ENCODE measurements around the gene NPTN. TPM values are rescaled to one million over a fixed set of nuclear protein-coding genes. Genes with fewer than 3 reads are reported as not detected.

Gene NPTN
- total RNA-seq, 2 donors from 2014 or later = 85.4 to 110 TPM

DNA sequence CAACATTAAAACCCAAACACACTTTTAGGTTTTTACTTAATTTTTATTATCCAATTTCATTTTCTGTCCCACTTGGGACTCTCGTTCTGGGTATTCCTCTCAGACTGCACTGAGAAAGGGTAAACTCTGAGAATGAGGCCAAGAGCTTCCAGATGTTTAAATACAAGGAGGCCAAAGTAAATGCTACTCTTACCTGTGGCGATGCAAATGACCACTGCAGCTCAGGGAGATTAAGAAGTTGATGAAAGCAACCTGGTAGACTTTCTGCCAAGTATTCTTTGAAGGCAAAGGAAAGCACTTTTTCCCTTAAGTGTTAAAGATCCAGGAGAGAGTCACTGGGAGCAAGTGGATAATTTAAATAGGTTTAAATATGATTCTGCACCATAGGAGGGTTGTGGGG lies 39.1 kb downstream of the NPTN start:
- 88 to 92% methylated on average over 2 of the region's 2 CpGs for WGBS, 2 experiments (ENCODE audit: insufficient coverage in 1 of 2, insufficient read length in 1 of 2)
- H3K27ac ChIP-seq (ENCODE audit: low read depth, low read length) = no peak overlapping the region
- TF ChIP-seq, protein P1, sequence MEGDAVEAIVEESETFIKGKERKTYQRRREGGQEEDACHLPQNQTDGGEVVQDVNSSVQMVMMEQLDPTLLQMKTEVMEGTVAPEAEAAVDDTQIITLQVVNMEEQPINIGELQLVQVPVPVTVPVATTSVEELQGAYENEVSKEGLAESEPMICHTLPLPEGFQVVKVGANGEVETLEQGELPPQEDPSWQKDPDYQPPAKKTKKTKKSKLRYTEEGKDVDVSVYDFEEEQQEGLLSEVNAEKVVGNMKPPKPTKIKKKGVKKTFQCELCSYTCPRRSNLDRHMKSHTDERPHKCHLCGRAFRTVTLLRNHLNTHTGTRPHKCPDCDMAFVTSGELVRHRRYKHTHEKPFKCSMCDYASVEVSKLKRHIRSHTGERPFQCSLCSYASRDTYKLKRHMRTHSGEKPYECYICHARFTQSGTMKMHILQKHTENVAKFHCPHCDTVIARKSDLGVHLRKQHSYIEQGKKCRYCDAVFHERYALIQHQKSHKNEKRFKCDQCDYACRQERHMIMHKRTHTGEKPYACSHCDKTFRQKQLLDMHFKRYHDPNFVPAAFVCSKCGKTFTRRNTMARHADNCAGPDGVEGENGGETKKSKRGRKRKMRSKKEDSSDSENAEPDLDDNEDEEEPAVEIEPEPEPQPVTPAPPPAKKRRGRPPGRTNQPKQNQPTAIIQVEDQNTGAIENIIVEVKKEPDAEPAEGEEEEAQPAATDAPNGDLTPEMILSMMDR (conservative IDR thresholded peaks at IDR 0.05) = no peak
- DNase-seq = no peak
- H3K9ac ChIP-seq (ENCODE audit: extremely low read depth, low read length, poor library complexity, severe bottlenecking) = no peak overlapping the region
- no peaks in the 10 kb centered on the region for H3K27me3 ChIP-seq (ENCODE audit: control insufficient read depth, insufficient read depth, low read length, poor library complexity, severe bottlenecking)
- H3K36me3 Mint-ChIP-seq (ENCODE audit: low read depth) = peaks cover 21% of the 10 kb centered on the region
- H3K9me3 ChIP-seq (ENCODE audit: control insufficient read depth, low read length) = no peaks in the 10 kb centered on the region
- H3K4me3 ChIP-seq (ENCODE audit: low read length) = no peak overlapping the region
- peaks cover 52% of the 10 kb centered on the region for H3K4me1 Mint-ChIP-seq
- no peak overlapping the region for H3K27ac Mint-ChIP-seq
- no peak overlapping the region for H3K4me3 Mint-ChIP-seq
- no peaks in the 10 kb centered on the region for H3K9me3 Mint-ChIP-seq
- no peaks in the 10 kb centered on the region for H3K27me3 Mint-ChIP-seq (ENCODE audit: insufficient read depth)
- no peaks in the 10 kb centered on the region for H3K4me1 ChIP-seq (ENCODE audit: control insufficient read depth, insufficient read depth, low read length)
- peaks cover 22% of the 10 kb centered on the region for H3K36me3 ChIP-seq (ENCODE audit: control insufficient read depth, insufficient read depth, low read length)

DNA sequence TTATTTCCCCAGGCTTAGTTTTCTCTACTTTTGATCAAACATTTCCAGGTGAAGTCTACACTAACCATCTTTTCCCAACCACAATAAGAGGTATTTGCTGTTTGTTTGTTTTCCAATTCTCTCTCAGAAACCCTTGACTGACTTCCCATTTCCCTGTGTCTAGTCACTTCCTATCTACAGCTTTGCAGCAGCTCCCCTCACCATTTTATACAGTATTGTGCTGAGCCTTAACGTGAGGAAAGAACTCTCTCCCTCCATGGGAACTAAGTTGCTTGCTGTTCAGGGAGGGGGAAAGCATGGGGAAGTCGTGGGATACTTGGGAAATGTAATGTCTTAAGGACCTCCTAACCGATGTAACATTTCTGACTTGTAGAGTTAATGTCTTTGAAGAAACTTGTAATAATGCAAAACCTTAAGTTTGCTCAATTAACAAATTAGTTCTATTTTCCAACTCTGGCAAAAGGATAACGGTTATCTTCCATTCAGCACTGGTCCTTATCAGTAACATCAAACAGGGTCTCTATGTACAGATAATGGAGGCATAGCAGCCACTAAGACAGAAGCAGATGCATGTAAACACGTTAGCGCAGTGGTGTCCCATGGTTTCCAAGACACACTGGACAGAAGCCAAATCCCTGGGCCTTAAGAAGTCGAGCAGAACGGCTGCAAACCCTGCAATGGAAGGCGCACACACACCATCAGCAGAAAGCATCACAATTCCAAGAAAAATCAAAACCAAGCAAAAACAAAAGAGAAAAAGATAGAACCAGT lies 39.7 kb downstream of the NPTN start:
- Mint-ChIP-seq H3K4me1 (peaks cover 47% of the 10 kb centered on the region), H3K27me3 (ENCODE audit: insufficient read depth) (no peaks in the 10 kb centered on the region), H3K9me3 (no peaks in the 10 kb centered on the region), H3K4me3 (no peak overlapping the region), H3K36me3 (ENCODE audit: low read depth) (peaks cover 27% of the 10 kb centered on the region), H3K27ac (peak overlapping the region; percentile 5)
- H3K4me1 ChIP-seq (ENCODE audit: control insufficient read depth, insufficient read depth, low read length) = no peaks in the 10 kb centered on the region
- no peak for DNase-seq
- peaks cover 27% of the 10 kb centered on the region for H3K36me3 ChIP-seq (ENCODE audit: control insufficient read depth, insufficient read depth, low read length)
- no peak overlapping the region for H3K27ac ChIP-seq (ENCODE audit: low read depth, low read length)
- no peak overlapping the region for H3K4me3 ChIP-seq (ENCODE audit: low read length)
- TF ChIP-seq, protein P1 (conservative IDR thresholded peaks at IDR 0.05) = no peak
- 86 to 91% methylated on average over 7 to 9 of the region's 9 CpGs for WGBS, 2 experiments (ENCODE audit: insufficient coverage in 1 of 2, insufficient read length in 1 of 2)
- no peak overlapping the region for H3K9ac ChIP-seq (ENCODE audit: extremely low read depth, low read length, poor library complexity, severe bottlenecking)
- H3K9me3 ChIP-seq (ENCODE audit: control insufficient read depth, low read length) = no peaks in the 10 kb centered on the region
- H3K27me3 ChIP-seq (ENCODE audit: control insufficient read depth, insufficient read depth, low read length, poor library complexity, severe bottlenecking) = no peaks in the 10 kb centered on the region

DNA sequence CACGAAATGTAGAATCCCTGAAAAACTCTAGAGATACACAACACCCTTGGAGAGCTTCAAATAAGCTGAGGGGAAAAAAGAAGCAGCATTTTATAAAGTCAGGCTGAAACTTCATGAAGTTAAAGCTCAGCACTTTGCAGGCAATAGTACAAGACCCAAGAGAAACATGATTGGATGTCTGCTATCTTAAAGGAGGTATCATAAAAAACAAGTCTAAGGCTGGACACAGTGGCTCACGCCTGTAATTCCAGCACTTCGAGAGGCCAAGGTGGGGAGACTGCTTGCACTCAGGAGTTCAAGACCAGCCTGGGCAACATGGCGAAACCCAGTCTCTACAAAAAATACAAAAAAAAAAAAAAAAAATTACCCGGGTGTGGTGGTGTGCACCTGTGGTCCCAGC lies 42.9 kb downstream of the NPTN start:
- Histone ChIP-seq H3K9me3 (ENCODE audit: control insufficient read depth, low read length) (no peaks in the 10 kb centered on the region), H3K27me3 (ENCODE audit: control insufficient read depth, insufficient read depth, low read length, poor library complexity, severe bottlenecking) (no peaks in the 10 kb centered on the region), H3K4me1 (ENCODE audit: control insufficient read depth, insufficient read depth, low read length) (no peaks in the 10 kb centered on the region), H3K36me3 (ENCODE audit: control insufficient read depth, insufficient read depth, low read length) (peaks cover 52% of the 10 kb centered on the region), H3K4me3 (ENCODE audit: low read length) (no peak overlapping the region), H3K27ac (ENCODE audit: low read depth, low read length) (no peak overlapping the region), H3K9ac (ENCODE audit: extremely low read depth, low read length, poor library complexity, severe bottlenecking) (no peak overlapping the region)
- TF ChIP-seq, protein P1 (conservative IDR thresholded peaks at IDR 0.05) = no peak
- H3K4me1 Mint-ChIP-seq = peaks cover 20% of the 10 kb centered on the region
- no peak overlapping the region for H3K4me3 Mint-ChIP-seq
- no peak for DNase-seq
- H3K27me3 Mint-ChIP-seq (ENCODE audit: insufficient read depth) = no peaks in the 10 kb centered on the region
- H3K9me3 Mint-ChIP-seq = no peaks in the 10 kb centered on the region
- H3K27ac Mint-ChIP-seq = no peak overlapping the region
- WGBS, 2 experiments (ENCODE audit: insufficient coverage in 1 of 2, insufficient read length in 1 of 2) = 100% methylated on average over 2 to 5 of the region's 5 CpGs
- H3K36me3 Mint-ChIP-seq (ENCODE audit: low read depth) = peaks cover 55% of the 10 kb centered on the region

Data from endodermal cell (in vitro differentiated cells).